Ovary (tissue), 9 donors: ENCODE data around the gene FUCA1. TPM values are rescaled to one million over a fixed set of nuclear protein-coding genes. Genes with fewer than 3 reads are reported as not detected.
A peak's percentile ranks its signal among the peaks of the same experiment; 100 is the strongest.
"Not testable (repeated sequence)": the region's sequence is repeated elsewhere in the genome, so short reads cannot be mapped to it uniquely, and the experiment has no call there.

Experiments used
- DNase-seq, 5 donors: peaks; one replicate each; pipeline ENCODE4 v3.0.0-alpha.2; 2019 to 2020
- H3K27ac ChIP-seq, 2 donors: fragments of 200-600 bp; one replicate each; pipeline versions ENCODE4 v1.5.1 to v1.8.0; 2019 to 2022
- H3K27me3 ChIP-seq: fragments of 200-600 bp; one replicate; pipeline ENCODE4 v1.8.0; 2022
- H3K36me3 ChIP-seq: fragments of 200-600 bp; sonication (generic); one replicate; pipeline ENCODE4 v1.5.1; 2019
- H3K4me1 ChIP-seq: one replicate; pipeline ENCODE4 v1.8.1; 2013; ENCODE audit warnings: mild to moderate bottlenecking, moderate library complexity; ENCODE audit not compliant: insufficient read depth
- H3K4me3 ChIP-seq: fragments of 200-600 bp; sonication (generic); one replicate; pipeline ENCODE4 v1.5.1; 2017
- H3K9me3 ChIP-seq, 2 donors: fragments of 200-600 bp in 1 of 2; sonication (generic) in 1 of 2; one replicate each; pipeline versions ENCODE4 v1.5.1 to v1.8.1; 2013 to 2019; ENCODE audit warnings: mild to moderate bottlenecking in 1 of 2, moderate library complexity in 1 of 2
- EP300 ChIP-seq: sonication (generic); formaldehyde crosslinking; IDR thresholded peaks from one replicate; pipeline ENCODE4 v1.6.1; 2017; ENCODE audit warnings: antibody characterized with exemption
- POLR2A ChIP-seq: fragments of 450-650 bp; IDR thresholded peaks from one replicate; pipeline ENCODE4 v1.6.1; 2017; ENCODE audit warnings: antibody characterized with exemption, mild to moderate bottlenecking, moderate library complexity
- WGBS, 3 donors: extraction: QIAGEN DNeasy Blood & Tissue Kit in 1 of 3; methylation state at CpG; one replicate each; pipeline versions ENCODE4 v1.1.5 to v1.1.7; 2013 to 2017; 5-methylcytosine and 5-hydroxymethylcytosine counted together
- intact Hi-C, 4 donors: fragments of 100-400 bp; cut with DNase I; formaldehyde crosslinking; loops; one replicate each; pipeline versions ENCODE4 v1.11.0 to v1.15.1; 2022 to 2023
- polyA plus RNA-seq, 2 donors: library from polyadenylated mRNA; stranded (reverse); fragments of 200-250 nt in 1 of 2; fragments of 350-450 nt in 1 of 2; fragmentation: Illumina TruSeq in 1 of 2; extraction: RNeasy Lipid Tissue Mini Kit (QIAGEN cat#74804) in 1 of 2; gene quantifications; one replicate each; pipeline ENCODE4 v1.2.3, GENCODE V29; 2013 to 2014
- total RNA-seq, 7 donors: library from RNA; depleted of rRNA in 2 of 7; stranded (reverse); fragments of >200 nt in 2 of 7; fragmentation: NEBNext Ultra II Directional in 3 of 7; extraction: Animal tissue kit (Norgen Biotek cat#: 25700) in 3 of 7; gene quantifications; one replicate each; pipeline versions ENCODE4 v1.1.0 to v1.2.4, GENCODE V29; 2016 to 2023
- TF ChIP-seq, protein P1 (sequence below), 3 donors: fragments of 450-650 bp in 2 of 3; fragments of 200-600 bp in 1 of 3; IDR thresholded peaks; one replicate each; pipeline versions ENCODE4 v1.5.1 to v1.8.0; 2016 to 2022; ENCODE audit warnings: antibody characterized with exemption in 3 of 3, mild to moderate bottlenecking in 1 of 3
- donor health status: DM: no; HTN: no; CAD: no; lungs with moderate emphysema.
- donor health status: DM: no; HTN: no; CAD: no.
- donor health status: Bipolar disorder and iron deficiency.
- donor health status: DM: yes; HTN: yes; CAD: no.
- donor health status: DM: no; HTN: no; CAD: no.
- donor health status: DM: yes; HTN: yes; CAD: no.

FUCA1 gene
- total and polyA plus RNA-seq, 9 donors = 21.7 to 112 (median 25.6) TPM

GRCh38 chr1:23905461-23906025 is 37.5 kb upstream of the FUCA1 start:
- Histone ChIP-seq H3K36me3 (no peaks in the 10 kb centered on the region), H3K27me3 (no peaks in the 10 kb centered on the region), H3K4me1 (peaks cover 2% of the 10 kb centered on the region), H3K27ac (no peak overlapping the region), H3K9me3 (no peaks in the 10 kb centered on the region), H3K4me3 (no peak overlapping the region)
- DNase-seq = no peak
- WGBS, 3 donors = 90 to 91% (median 90%) methylated on average over 7 of the region's 7 CpGs
- intact Hi-C loops = no loop called here
- TF ChIP-seq EP300 (no peak), POLR2A (no peak)
- TF ChIP-seq, protein P1, sequence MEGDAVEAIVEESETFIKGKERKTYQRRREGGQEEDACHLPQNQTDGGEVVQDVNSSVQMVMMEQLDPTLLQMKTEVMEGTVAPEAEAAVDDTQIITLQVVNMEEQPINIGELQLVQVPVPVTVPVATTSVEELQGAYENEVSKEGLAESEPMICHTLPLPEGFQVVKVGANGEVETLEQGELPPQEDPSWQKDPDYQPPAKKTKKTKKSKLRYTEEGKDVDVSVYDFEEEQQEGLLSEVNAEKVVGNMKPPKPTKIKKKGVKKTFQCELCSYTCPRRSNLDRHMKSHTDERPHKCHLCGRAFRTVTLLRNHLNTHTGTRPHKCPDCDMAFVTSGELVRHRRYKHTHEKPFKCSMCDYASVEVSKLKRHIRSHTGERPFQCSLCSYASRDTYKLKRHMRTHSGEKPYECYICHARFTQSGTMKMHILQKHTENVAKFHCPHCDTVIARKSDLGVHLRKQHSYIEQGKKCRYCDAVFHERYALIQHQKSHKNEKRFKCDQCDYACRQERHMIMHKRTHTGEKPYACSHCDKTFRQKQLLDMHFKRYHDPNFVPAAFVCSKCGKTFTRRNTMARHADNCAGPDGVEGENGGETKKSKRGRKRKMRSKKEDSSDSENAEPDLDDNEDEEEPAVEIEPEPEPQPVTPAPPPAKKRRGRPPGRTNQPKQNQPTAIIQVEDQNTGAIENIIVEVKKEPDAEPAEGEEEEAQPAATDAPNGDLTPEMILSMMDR (IDR thresholded peaks at IDR 0.05) = no peak

GRCh38 chr1:23904748-23905357 is 36.8 kb upstream of the FUCA1 start:
- H3K27me3 ChIP-seq = no peaks in the 10 kb centered on the region
- intact Hi-C loops = no loop called here
- WGBS, 3 donors = 88 to 89% (median 88%) methylated on average over 10 of the region's 10 CpGs

GRCh38 chr1:23903754-23904153 is 35.7 kb upstream of the FUCA1 start:
- intact Hi-C loops = no loop called here
- no peaks in the 10 kb centered on the region for H3K27me3 ChIP-seq
- peaks cover 2% of the 10 kb centered on the region for H3K4me1 ChIP-seq
- DNase-seq = no peak
- WGBS, 3 donors = 83 to 91% (median 85%) methylated on average over 6 of the region's 6 CpGs
- H3K4me3 ChIP-seq = no peak overlapping the region
- H3K27ac ChIP-seq = no peak overlapping the region
- H3K36me3 ChIP-seq = no peaks in the 10 kb centered on the region
- no peaks in the 10 kb centered on the region for H3K9me3 ChIP-seq
- TF ChIP-seq EP300 = no peak

More at GRCh38 chr1:23904748-23905357, 36.8 kb upstream of the FUCA1 start:
- Histone ChIP-seq H3K9me3 (no peaks in the 10 kb centered on the region), H3K4me3 (no peak overlapping the region), H3K27ac (no peak overlapping the region), H3K36me3 (no peaks in the 10 kb centered on the region), H3K4me1 (peaks cover 2% of the 10 kb centered on the region)
- TF ChIP-seq EP300 = no peak
- TF ChIP-seq POLR2A = no peak
- TF ChIP-seq, protein P1 (IDR thresholded peaks at IDR 0.05) = no peak
- DNase-seq = no peak

DNA sequence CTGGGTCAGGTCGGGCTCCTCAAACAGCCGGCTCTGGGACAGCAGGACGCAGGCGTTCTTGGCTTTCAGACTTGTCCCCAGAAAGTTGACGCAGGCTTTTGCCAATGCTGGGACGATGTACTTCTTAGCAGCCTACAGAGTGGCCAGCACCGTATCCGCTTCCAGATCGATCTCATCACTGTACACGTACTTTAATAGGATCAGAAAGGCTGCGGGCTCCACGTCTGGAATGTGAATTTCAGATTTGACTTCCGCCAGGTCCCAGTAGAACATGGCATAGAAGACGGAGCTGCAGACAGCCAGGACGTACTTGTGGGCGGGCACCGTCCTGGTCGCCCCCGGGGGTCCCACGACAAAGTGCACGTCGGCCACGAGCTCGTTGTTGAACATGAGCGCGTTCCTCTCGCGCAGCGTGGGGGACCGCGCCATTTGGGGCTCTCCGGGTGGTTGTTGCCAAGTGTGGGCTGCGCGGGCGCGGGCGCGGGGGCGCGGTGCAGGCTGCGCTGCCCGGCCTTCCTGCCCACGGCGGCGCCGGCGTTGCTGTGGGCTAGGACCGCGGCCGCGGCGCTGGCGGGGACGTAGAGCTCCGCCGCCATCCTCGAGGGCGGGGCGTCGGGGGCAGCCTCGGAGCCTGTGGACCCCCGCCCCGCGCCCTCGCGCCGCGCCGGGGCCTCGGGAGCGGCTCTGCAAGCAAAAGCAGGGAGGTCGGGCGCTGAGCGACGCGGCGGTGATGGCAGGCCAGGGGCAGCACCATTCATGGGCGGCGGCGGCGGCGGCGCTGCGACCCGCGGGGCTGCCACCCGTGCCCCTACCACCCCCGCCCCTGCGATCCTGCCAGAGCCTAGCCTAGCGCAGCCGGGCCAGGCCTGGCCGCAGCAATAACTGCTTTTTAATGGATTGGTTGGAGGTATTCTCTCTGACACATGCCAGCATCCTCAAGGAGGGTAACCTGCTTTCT is 34.5 kb upstream of the FUCA1 start:
- Histone ChIP-seq H3K4me3 (peak overlapping the region; percentile 26), H3K27ac (no peak overlapping the region), H3K4me1 (peaks cover 2% of the 10 kb centered on the region), H3K9me3 (no peaks in the 10 kb centered on the region), H3K36me3 (no peaks in the 10 kb centered on the region), H3K27me3 (no peaks in the 10 kb centered on the region)
- no peak for DNase-seq
- intact Hi-C loops = no loop called here
- TF ChIP-seq, protein P1 (IDR thresholded peaks at IDR 0.05) = no peak
- TF ChIP-seq POLR2A (no peak), EP300 (no peak)
- WGBS, 3 donors = 13 to 20% (median 16%) methylated on average over 64 to 92 of the region's 92 CpGs

- H3K4me3 ChIP-seq, intact Hi-C loops, DNase-seq, H3K9me3 ChIP-seq, H3K27ac ChIP-seq, H3K36me3 ChIP-seq, H3K4me1 ChIP-seq, H3K27me3 ChIP-seq: not testable (repeated sequence)
- 40 to 63% (median 51%) methylated on average over 8 of the region's 8 CpGs for WGBS, 3 donors
These were observed 31.9 kb upstream of the FUCA1 start for GRCh38 chr1:23900017-23900416.
